A549 treated with AZD2906 at 1 μM for 4 hours (cell line): ENCODE data around the gene OR56A1. TPM values are rescaled to one million over a fixed set of nuclear protein-coding genes. Genes with fewer than 3 reads are reported as not detected.

Experiments used
- total RNA-seq: library from RNA; stranded (reverse); fragments of 200-300 nt; extraction: Qiagen RNA extraction; gene quantifications from 5 replicates; pipeline ENCODE4 v1.2.3, GENCODE V29; 2022

Gene OR56A1, protein sequence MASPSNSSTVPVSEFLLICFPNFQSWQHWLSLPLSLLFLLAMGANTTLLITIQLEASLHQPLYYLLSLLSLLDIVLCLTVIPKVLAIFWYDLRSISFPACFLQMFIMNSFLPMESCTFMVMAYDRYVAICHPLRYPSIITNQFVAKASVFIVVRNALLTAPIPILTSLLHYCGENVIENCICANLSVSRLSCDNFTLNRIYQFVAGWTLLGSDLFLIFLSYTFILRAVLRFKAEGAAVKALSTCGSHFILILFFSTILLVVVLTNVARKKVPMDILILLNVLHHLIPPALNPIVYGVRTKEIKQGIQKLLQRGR
- not detected in 5 replicates for total RNA-seq

GRCh38 chr11:6030708-6031405 is at the start of gene OR56A1:
Gene OR56A1, minus strand, starts transcription at chr11:6030758. Its CDS starts 3,066 bp downstream, at chr11:6027692.

GRCh38 chr11:6006846-6007245 is 23.7 kb downstream of the OR56A1 start, which contains the start of gene OR56A4:
Gene OR56A4, minus strand, starts transcription at chr11:6006946. Its CDS starts 3,954 bp downstream, at chr11:6002992.

DNA sequence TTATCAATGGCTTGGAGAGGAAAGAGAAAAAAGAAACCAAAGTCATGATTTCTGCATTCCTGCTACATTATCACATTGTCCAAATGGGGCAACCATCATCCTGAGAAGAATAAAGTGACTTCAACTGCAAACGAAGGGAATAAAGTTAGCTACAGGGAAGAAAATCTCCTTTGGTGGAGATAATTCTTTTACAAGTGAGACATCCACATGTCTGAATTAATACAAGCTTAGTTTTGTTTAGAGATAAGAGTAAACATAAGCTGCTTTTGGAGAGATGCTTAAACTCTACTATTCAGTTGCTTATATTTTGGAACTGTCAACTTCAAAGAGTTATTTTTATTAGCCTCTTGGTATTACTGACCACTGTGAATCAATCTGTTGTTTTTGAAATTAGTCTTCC is 43.7 kb downstream of the OR56A1 start, which contains the start of gene OR52L1:
Gene OR52L1 (minus strand): TSS at position 101 of the 400 bp plus-strand sequence. CDS start 55 bp downstream, at position 46.

Other genes with a start within 250 kb of the OR56A1 start
- not detected in 5 replicates for gene OR52N5, start 247.4 kb downstream of the OR56A1 start, total RNA-seq
- gene OR52N1, start 239.5 kb downstream of the OR56A1 start, total RNA-seq: not detected in 5 replicates
- gene OR52N2, start 221.8 kb downstream of the OR56A1 start, total RNA-seq: not detected in 5 replicates
- gene OR52E6, start 188.9 kb downstream of the OR56A1 start, total RNA-seq: not detected in 5 replicates
- gene OR52E8, start 173.1 kb downstream of the OR56A1 start, total RNA-seq: not detected in 5 replicates
- gene OR52E4, start 150.1 kb downstream of the OR56A1 start, total RNA-seq: not detected in 5 replicates
- not detected in 5 replicates for gene OR52E5, start 137.6 kb downstream of the OR56A1 start, total RNA-seq
- not detected in 5 replicates for gene OR56A3, start 88.5 kb downstream of the OR56A1 start, total RNA-seq
- not detected in 5 replicates for gene OR56A5, start 62.3 kb downstream of the OR56A1 start, total RNA-seq
- gene OR52L1, start 43.8 kb downstream of the OR56A1 start, total RNA-seq: not detected in 5 replicates
- gene OR56A4, start 23.8 kb downstream of the OR56A1 start, total RNA-seq: not detected in 5 replicates
- not detected in 5 replicates for gene OR56B4, start 76.9 kb upstream of the OR56A1 start, total RNA-seq
- not detected in 5 replicates for gene OR52B2, start 139.6 kb upstream of the OR56A1 start, total RNA-seq
- not detected in 5 replicates for gene OR52W1, start 168.5 kb upstream of the OR56A1 start, total RNA-seq
- not detected in 5 replicates for gene C11orf42, start 174.8 kb upstream of the OR56A1 start, total RNA-seq
- 11.6 to 19.5 TPM (median 16.9 TPM) in 5 replicates for gene FHIP1B, start 203.9 kb upstream of the OR56A1 start, total RNA-seq
- gene CNGA4, start 208.3 kb upstream of the OR56A1 start, total RNA-seq: 0.03 to 0.08 TPM (median 0.06 TPM) in 3 of 5 replicates, not detected in the others
- gene CCKBR, start 229.1 kb upstream of the OR56A1 start, total RNA-seq: not detected in 5 replicates